ENCODE measurements around the gene HNMT.

HNMT gene

GRCh38 chr2:137924019-137924418 lies 40.3 kb upstream of the HNMT start:
- no peak for ATAC-seq
- TF ChIP-seq ZFP30 (CRISPR knock-in tag; IDR thresholded peaks at IDR 0.05) (no peak), PATZ1 (CRISPR knock-in tag; IDR thresholded peaks at IDR 0.05; ENCODE audit: borderline replicate concordance) (no peak), ZC3H10 (CRISPR knock-in tag; IDR thresholded peaks at IDR 0.05) (no peak), CSDC2 (CRISPR knock-in tag; IDR thresholded peaks at IDR 0.05) (no peak), ZNF8 (CRISPR knock-in tag; IDR thresholded peaks at IDR 0.05) (no peak)
- TF ChIP-seq, protein P1, sequence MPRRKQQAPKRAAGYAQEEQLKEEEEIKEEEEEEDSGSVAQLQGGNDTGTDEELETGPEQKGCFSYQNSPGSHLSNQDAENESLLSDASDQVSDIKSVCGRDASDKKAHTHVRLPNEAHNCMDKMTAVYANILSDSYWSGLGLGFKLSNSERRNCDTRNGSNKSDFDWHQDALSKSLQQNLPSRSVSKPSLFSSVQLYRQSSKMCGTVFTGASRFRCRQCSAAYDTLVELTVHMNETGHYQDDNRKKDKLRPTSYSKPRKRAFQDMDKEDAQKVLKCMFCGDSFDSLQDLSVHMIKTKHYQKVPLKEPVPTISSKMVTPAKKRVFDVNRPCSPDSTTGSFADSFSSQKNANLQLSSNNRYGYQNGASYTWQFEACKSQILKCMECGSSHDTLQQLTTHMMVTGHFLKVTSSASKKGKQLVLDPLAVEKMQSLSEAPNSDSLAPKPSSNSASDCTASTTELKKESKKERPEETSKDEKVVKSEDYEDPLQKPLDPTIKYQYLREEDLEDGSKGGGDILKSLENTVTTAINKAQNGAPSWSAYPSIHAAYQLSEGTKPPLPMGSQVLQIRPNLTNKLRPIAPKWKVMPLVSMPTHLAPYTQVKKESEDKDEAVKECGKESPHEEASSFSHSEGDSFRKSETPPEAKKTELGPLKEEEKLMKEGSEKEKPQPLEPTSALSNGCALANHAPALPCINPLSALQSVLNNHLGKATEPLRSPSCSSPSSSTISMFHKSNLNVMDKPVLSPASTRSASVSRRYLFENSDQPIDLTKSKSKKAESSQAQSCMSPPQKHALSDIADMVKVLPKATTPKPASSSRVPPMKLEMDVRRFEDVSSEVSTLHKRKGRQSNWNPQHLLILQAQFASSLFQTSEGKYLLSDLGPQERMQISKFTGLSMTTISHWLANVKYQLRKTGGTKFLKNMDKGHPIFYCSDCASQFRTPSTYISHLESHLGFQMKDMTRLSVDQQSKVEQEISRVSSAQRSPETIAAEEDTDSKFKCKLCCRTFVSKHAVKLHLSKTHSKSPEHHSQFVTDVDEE (CRISPR knock-in tag; IDR thresholded peaks at IDR 0.05) = no peak

GRCh38 chr2:137925599-137925998 lies 38.7 kb upstream of the HNMT start:
- TF ChIP-seq ARNTL (CRISPR knock-in tag; IDR thresholded peaks at IDR 0.05; ENCODE audit: borderline replicate concordance, low read depth) (no peak), ZC3H10 (CRISPR knock-in tag; IDR thresholded peaks at IDR 0.05) (no peak), PPARA (CRISPR knock-in tag; IDR thresholded peaks at IDR 0.05; ENCODE audit: borderline replicate concordance) (no peak), ZNF8 (CRISPR knock-in tag; IDR thresholded peaks at IDR 0.05) (no peak), SNAI2 (CRISPR knock-in tag; IDR thresholded peaks at IDR 0.05) (no peak), GLIS3 (CRISPR knock-in tag; IDR thresholded peaks at IDR 0.05) (no peak), ZFP3 (CRISPR knock-in tag; IDR thresholded peaks at IDR 0.05) (no peak)
- TF ChIP-seq, protein P1 (CRISPR knock-in tag; IDR thresholded peaks at IDR 0.05) = no peak
- no peak for ATAC-seq

DNA sequence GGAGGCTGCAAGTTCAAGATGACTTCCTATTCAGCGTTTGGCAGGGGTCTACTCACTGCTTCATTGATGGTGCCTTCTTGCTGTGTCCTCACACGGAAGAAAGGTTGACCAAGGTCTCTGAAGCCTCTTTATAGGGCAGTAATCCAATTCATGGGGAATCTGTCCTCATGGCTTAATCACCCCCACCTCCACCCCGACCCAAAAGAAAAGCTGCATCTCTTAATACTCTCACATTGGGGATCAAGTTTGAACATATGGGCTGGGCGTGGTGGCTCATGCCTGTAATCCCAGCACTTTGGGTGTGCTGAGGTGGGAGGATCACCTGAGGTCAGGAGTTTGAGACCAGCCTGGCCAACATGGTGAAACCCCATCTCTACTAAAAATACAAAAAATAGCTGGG lies 36.4 kb upstream of the HNMT start:
- no peak for ATAC-seq
- TF ChIP-seq RARB (CRISPR knock-in tag; IDR thresholded peaks at IDR 0.05) = no peak
- TF ChIP-seq CSDC2 (CRISPR knock-in tag; IDR thresholded peaks at IDR 0.05) = no peak
- TF ChIP-seq, protein P2, sequence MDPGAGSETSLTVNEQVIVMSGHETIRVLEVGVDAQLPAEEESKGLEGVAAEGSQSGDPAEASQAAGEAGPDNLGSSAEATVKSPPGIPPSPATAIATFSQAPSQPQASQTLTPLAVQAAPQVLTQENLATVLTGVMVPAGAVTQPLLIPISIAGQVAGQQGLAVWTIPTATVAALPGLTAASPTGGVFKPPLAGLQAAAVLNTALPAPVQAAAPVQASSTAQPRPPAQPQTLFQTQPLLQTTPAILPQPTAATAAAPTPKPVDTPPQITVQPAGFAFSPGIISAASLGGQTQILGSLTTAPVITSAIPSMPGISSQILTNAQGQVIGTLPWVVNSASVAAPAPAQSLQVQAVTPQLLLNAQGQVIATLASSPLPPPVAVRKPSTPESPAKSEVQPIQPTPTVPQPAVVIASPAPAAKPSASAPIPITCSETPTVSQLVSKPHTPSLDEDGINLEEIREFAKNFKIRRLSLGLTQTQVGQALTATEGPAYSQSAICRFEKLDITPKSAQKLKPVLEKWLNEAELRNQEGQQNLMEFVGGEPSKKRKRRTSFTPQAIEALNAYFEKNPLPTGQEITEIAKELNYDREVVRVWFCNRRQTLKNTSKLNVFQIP (CRISPR knock-in tag; IDR thresholded peaks at IDR 0.05; ENCODE audit: borderline replicate concordance, low read depth) = no peak
- no peak for TF ChIP-seq ZFP30 (CRISPR knock-in tag; IDR thresholded peaks at IDR 0.05)
- no peak for TF ChIP-seq PPARA (CRISPR knock-in tag; IDR thresholded peaks at IDR 0.05; ENCODE audit: borderline replicate concordance)
- TF ChIP-seq ZNF70 (CRISPR knock-in tag; IDR thresholded peaks at IDR 0.05) = no peak
- no peak for TF ChIP-seq ZFP3 (CRISPR knock-in tag; IDR thresholded peaks at IDR 0.05)
- no peak for TF ChIP-seq TOX (CRISPR knock-in tag; IDR thresholded peaks at IDR 0.05; ENCODE audit: borderline replicate concordance)
- TF ChIP-seq, protein P3, sequence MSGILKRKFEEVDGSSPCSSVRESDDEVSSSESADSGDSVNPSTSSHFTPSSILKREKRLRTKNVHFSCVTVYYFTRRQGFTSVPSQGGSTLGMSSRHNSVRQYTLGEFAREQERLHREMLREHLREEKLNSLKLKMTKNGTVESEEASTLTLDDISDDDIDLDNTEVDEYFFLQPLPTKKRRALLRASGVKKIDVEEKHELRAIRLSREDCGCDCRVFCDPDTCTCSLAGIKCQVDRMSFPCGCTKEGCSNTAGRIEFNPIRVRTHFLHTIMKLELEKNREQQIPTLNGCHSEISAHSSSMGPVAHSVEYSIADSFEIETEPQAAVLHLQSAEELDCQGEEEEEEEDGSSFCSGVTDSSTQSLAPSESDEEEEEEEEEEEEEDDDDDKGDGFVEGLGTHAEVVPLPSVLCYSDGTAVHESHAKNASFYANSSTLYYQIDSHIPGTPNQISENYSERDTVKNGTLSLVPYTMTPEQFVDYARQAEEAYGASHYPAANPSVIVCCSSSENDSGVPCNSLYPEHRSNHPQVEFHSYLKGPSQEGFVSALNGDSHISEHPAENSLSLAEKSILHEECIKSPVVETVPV (CRISPR knock-in tag; IDR thresholded peaks at IDR 0.05) = no peak
- TF ChIP-seq, protein P1 (CRISPR knock-in tag; IDR thresholded peaks at IDR 0.05) = no peak
- no peak for TF ChIP-seq GLIS3 (CRISPR knock-in tag; IDR thresholded peaks at IDR 0.05)

Data from SK-N-SH treated with all-trans-retinoic acid at 6 μM for 48 hours (cell line).